22Rv1 (cell line): Measurements from ENCODE around the gene DOCK3.

Source experiments
- ZFX ChIP-seq: fragments of 450-650 bp; IDR thresholded peaks from 2 replicates; pipeline ENCODE4 v1.6.1; 2017; ENCODE audit warnings: antibody characterized with exemption, borderline replicate concordance
- TF ChIP-seq, protein P1 (sequence below): fragments of 450-650 bp; IDR thresholded peaks from 2 replicates; pipeline ENCODE4 v1.5.1; 2017; ENCODE audit warnings: mild to moderate bottlenecking

DNA sequence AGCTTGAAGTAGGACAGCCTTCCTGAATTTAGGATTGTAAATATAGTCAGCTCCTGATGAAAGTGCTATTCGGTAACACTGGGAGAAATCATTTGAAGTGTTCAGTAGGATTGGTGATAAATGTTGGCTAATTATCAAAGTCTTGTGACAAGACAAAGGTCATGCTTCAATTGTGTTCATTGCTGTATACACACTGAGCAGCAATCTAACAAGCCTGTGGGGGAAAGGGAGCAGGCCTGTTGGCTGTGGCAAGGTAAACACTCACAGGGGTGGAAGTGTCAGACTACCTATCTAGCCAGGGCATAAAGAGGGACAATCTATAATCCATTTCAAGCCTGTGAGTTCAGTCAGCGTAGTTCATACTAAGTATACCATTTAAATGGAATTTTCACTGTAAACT, 599.3 kb downstream of the DOCK3 start:
- TF ChIP-seq, protein P1, sequence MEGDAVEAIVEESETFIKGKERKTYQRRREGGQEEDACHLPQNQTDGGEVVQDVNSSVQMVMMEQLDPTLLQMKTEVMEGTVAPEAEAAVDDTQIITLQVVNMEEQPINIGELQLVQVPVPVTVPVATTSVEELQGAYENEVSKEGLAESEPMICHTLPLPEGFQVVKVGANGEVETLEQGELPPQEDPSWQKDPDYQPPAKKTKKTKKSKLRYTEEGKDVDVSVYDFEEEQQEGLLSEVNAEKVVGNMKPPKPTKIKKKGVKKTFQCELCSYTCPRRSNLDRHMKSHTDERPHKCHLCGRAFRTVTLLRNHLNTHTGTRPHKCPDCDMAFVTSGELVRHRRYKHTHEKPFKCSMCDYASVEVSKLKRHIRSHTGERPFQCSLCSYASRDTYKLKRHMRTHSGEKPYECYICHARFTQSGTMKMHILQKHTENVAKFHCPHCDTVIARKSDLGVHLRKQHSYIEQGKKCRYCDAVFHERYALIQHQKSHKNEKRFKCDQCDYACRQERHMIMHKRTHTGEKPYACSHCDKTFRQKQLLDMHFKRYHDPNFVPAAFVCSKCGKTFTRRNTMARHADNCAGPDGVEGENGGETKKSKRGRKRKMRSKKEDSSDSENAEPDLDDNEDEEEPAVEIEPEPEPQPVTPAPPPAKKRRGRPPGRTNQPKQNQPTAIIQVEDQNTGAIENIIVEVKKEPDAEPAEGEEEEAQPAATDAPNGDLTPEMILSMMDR = no peak
- no peak for TF ChIP-seq ZFX
